Stimulated activated CD4-positive, alpha-beta T cell treated with anti-CD3 and anti-CD28 coated beads, Interleukin-12 subunit alpha, Interleukin-12 subunit beta, amount 100 ng/mL, for 24 hours (primary cell): Measurements from ENCODE around the gene CRPPA.
A peak's percentile ranks its signal among the peaks of the same experiment; 100 is the strongest.

Experiments used
- DNase-seq, 2 experiments: peaks; one replicate each; pipeline ENCODE4 v3.0.0-alpha.2; 2020; ENCODE audit warnings: low read depth in 2 of 2

CRPPA gene

GRCh38 chr7:16422917-16423316 lies 1.6 kb upstream of the CRPPA start:
- DNase-seq, result no peak

GRCh38 chr7:16422103-16422435 lies 731 bp upstream of the CRPPA start:
- DNase-seq, result no peak

GRCh38 chr7:16420649-16421332 lies 547 bp downstream of the CRPPA start:
- DNase-seq, result peak; percentile 73 to 75

- no peak for DNase-seq
These were observed 1.0 kb downstream of the CRPPA start for GRCh38 chr7:16420329-16420648.

DNA sequence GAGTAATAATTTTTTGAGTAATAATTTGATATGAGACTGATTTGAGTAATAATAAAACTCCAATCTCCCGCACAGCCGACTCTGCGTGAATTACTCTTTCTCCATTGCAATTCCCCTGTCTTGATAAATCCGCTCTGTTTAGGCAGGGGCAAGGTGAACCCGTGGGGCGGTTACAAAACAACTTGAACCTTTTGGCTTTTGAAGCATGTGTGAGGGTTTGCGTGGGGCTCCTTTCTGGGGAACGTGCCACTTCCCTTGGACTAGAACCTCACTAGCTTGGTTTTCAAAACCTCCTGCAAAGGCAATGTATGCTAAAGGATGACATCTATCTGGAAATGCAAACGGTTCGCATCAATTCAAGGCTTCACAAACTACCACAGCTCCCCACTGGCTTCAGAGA lies 1.5 kb downstream of the CRPPA start:
- DNase-seq, result no peak

GRCh38 chr7:16419126-16419525 lies 2.2 kb downstream of the CRPPA start:
- no peak for DNase-seq

DNA sequence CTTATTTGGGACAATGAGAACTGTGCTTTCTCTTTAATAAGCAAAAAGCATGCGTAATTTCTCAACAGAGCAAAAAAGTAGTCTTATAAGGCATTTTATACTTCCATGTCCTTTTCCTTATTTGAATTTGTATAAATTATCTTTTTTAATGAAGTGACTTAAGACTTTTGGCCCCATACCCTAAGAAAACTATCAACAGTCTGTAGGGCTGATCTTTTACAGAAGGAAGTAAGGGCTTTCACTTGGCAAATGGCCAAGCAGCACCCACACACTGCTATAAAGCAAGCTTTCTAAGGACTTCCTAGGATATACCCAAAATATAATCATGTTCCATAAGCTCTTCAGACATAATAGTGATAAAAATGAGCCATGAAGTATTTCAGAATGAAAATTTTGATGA lies 3.4 kb downstream of the CRPPA start:
- no peak for DNase-seq

DNA sequence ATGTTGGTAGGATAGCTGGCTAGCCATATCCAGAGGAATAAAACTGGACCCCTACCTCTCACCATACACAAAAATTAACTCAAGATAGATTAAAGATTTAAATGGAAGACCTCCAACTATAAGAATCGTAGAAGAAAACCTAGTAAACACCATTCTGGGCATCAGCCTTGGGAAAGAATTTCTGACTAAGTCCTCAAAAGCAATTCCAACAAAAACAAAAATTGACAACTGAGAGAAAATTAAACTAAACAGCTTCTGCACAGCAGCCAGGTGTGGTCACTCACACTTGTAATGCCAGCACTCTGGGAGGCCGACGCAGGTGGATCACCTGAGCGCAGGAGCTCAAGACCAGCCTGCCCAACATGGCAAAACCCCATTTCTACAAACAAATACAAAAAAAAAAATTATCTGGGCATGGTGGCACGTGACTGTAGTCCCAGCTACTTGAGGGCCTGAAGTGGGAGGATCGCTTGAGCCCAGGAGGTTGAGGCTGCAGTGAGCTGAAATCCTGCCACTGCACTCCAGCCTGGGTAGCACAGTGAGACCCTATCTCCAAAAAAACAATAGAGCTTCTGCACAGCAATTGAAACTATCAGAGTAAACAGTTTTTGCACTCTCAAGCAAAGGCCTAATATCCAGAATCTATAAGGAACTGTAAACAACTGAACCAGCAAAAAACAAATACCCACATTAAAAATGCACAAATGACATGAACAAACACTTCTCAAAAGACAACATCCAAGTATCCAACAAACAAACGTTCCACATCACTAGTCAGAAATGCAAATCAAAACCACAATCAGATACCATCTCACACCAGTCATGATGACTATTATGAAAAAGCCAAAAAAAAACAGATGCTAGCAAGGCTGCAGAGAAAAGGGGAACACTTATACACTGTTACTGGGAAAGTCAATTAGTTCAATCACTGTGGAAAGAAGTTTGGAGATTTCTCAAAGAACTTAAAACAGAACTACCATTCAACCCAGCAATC lies 4.8 kb downstream of the CRPPA start:
- no peak for DNase-seq

DNA sequence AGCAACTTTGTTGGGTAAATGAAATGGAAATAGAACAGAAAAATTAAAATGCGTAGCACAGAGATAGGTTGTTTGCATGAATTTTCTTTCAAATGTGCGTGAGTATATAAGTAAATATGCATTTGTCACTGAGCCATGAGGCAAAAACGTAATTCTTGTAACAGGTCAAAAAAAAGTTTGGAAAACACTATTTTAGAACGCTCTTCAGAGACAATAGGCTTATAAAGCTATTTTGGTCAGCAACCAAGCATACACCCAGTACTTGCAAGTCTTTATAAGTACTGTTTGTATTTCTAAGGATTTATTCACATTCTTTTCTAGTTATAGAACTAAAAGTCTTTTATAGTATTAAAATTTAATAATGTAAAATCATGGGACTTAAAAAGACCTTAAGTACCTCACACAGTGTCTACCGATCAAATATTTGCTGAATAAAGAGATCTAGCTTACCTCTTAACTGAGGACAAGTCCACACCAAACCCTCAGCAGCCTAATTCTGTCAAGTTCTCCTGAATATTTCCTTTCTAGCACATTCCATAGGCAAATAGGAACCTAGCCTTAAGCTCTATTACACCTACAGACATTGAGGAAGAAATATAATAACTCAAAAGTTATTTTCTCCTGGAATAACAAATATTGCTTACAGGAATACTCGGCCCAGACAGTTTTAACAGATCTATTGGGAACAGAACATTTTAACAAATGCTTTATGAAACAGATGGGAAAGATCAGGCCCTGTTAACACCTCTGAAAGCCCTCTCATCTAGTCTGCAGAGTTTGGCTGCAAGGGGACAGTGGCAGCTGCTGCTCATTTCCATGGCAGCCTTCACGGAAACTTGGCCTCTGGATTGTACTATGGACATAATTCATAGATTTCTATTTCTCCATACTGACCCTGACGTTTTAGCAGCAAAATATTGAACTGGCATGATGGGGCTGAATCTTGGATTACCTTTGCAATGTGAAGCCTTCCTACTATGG lies 8.8 kb downstream of the CRPPA start:
- no peak for DNase-seq

- no peak for DNase-seq
These were observed 9.9 kb downstream of the CRPPA start for GRCh38 chr7:16411391-16411790.

DNA sequence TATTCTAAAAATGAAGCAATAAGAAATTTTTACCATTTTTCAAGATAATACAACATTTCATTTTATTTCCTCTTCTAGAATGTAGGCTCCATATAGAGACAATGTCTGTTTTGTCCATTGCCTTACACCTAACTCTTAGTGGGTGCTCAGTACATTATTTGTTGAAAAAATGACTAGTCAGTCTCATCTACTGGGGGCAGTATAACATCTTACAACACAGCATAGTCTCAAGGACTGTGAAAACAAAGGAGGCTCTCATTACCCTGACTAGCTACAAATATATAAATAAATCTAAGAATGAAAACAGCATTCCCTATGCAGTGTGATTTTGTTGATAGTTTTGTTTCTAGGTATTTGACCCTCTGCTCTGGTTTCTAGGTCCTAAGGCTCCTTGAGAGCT lies 11.6 kb downstream of the CRPPA start:
- no peak for DNase-seq

DNA sequence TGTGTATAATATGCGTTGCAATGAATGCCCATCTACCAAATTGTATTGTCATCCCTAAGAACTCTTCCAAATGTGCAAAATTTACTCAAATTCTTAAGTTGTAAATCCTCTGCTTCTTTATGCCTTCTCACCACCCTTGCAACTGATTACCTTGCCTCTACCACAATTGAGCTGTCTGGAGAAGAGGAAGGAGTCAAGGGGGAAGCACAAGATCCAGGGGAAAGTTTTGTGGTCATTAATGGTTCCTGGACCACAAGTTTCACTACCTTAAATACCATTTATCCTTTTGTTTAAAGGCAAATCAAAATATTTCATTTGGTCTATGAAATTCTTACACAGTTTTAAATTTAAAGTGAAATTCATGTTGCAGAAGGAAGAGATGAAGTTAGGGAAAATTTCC lies 16.7 kb downstream of the CRPPA start:
- no peak for DNase-seq

- no peak for DNase-seq
These were observed 17.9 kb downstream of the CRPPA start for GRCh38 chr7:16403475-16403874.

GRCh38 chr7:16402940-16403339 lies 18.4 kb downstream of the CRPPA start:
- DNase-seq, result no peak

DNA sequence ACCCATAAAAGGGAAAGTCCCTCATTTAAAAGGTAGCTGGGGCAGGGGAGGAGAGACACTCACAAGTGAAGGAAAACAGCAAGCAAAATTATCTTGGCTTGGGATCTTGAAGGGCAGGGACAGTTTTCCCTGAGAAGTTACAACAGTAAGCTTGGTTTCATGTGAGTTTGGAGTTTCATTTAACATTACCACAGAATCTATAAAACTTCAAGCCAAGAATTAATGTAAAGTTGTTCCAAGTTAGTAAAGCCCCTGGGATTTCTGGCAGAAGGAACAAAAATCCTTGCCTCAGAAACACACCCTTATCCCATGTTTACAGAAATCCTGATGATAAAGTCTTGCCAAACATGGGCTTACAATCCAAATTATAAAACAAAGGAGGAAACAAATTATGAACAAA lies 19.2 kb downstream of the CRPPA start:
- no peak for DNase-seq

DNA sequence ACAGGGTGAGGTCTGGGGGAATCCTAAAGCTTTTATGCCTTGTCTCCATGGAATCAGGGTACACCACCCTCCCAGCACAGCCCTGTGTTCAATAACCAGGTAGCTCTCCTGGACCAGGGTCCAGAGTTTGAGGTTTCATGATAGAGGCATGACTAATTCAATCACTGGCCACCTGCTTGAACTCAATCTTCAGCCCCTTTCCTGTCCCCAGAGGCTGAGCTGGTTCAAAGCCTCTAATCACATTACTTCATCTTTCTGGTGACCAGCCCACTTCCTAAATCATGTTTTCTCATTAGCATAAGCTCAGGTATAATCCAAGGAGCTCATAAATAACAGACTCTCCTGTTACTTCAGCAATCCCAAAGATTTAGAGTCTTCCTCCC lies 20.5 kb downstream of the CRPPA start:
- DNase-seq, result no peak

DNA sequence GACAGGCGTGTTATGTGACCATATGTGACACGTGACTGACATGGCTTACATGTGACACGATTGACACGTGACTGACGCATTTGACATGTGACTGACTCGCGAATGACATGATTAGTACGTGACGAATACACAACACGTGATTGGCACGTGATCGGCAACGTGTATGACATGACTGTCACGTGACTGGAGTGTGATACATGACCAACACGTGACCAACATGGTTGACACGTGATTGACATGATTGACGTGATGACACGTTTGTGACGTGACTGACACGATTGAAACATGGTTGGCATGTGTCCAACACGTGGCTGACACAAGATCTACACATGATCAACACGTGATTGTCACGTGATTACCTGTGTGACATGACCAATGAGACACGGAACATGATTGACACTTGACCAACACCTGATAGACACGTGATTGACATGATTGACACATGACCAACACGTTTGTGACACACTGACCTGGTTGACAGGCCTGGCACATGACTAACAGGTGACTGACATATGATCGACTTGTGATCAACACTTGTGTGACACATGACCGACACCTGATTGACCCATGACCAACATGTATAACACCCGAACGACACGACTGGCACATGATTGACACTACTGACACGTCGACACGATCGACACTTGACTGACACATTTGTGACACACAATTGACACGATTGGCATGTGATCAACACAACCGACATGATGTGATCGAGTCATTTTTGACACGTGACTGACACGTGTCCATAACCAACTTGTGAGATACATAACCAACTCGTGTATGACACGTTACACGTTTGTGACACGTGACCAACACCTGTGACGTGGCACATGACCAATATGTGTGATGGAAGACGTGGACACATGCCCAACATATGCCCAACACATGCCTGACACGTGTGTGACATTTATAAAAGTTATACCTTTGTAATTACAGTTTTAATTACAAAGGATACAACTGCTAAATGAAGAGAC lies 21.1 kb downstream of the CRPPA start:
- no peak for DNase-seq

DNA sequence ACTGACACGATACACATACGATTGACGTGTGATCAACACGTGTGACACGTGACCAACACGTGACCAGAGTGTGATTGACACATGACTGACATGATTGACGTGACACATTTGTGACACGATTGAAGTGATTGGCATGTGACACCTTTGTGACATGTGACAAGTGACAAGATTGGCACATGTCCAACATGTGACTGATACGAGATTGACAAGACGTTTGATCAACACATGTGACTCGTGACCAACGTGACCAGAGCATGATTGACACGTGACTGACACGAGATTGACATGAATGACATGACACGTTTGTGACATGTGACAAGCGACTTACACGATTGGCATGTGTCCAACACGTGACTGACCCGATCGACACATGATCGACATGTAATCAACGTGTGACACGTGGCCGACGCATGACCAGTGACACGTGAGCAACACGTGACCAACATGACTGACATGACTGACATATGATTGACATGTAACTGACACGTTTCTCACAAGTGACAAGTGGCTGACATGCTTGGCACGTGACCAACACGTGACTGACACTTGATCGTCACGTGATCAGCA lies 22.0 kb downstream of the CRPPA start:
- DNase-seq, result no peak

GRCh38 chr7:16398146-16399017 lies 23.0 kb downstream of the CRPPA start:
- no peak for DNase-seq
